WI38 (cell line): Measurements from ENCODE around the gene MACROD2.
A peak's percentile ranks its signal among the peaks of the same experiment; 100 is the strongest.

Experiments
- H3K4me3 ChIP-seq: 2 replicates; pipeline ENCODE4 v1.5.1; 2011; ENCODE audit warnings: low read depth, mild to moderate bottlenecking, control low read depth, low read length
- CTCF ChIP-seq: IDR thresholded peaks from 2 replicates; pipeline ENCODE4 v1.5.1; 2012; ENCODE audit warnings: low read depth, mild to moderate bottlenecking, control low read depth, low read length

Gene MACROD2

GRCh38 chr20:15705975-15706374 lies 1710.7 kb downstream of the MACROD2 start:
- no peak for TF ChIP-seq CTCF
- no peak overlapping the region for H3K4me3 ChIP-seq

GRCh38 chr20:15706719-15707118 lies 1711.4 kb downstream of the MACROD2 start:
- H3K4me3 ChIP-seq, result no peak overlapping the region
- no peak for TF ChIP-seq CTCF

GRCh38 chr20:15708984-15709598 lies 1713.8 kb downstream of the MACROD2 start:
- no peak overlapping the region for H3K4me3 ChIP-seq
- 0 out of 2 replicates have a peak, but pooled peaks have one; percentile 12 for TF ChIP-seq CTCF

GRCh38 chr20:15710636-15711035 lies 1715.3 kb downstream of the MACROD2 start:
- H3K4me3 ChIP-seq, result no peak overlapping the region
- no peak for TF ChIP-seq CTCF

GRCh38 chr20:15711177-15711576 lies 1715.9 kb downstream of the MACROD2 start:
- H3K4me3 ChIP-seq, result no peak overlapping the region
- no peak for TF ChIP-seq CTCF

GRCh38 chr20:15716256-15716655 lies 1720.9 kb downstream of the MACROD2 start:
- H3K4me3 ChIP-seq, result no peak overlapping the region
- TF ChIP-seq CTCF, result no peak

GRCh38 chr20:15726416-15726815 lies 1731.1 kb downstream of the MACROD2 start:
- TF ChIP-seq CTCF, result no peak
- H3K4me3 ChIP-seq, result no peak overlapping the region
